Measurements from ENCODE around the gene PACSIN1.
"Not testable (repeated sequence)": the region's sequence is repeated elsewhere in the genome, so short reads cannot be mapped to it uniquely, and the experiment has no call there.

The PACSIN1 gene

GRCh38 chr6:34485321-34486060, 19.6 kb downstream of the PACSIN1 start:
- no peak for DNase-seq (ENCODE audit: low read depth)

DNA sequence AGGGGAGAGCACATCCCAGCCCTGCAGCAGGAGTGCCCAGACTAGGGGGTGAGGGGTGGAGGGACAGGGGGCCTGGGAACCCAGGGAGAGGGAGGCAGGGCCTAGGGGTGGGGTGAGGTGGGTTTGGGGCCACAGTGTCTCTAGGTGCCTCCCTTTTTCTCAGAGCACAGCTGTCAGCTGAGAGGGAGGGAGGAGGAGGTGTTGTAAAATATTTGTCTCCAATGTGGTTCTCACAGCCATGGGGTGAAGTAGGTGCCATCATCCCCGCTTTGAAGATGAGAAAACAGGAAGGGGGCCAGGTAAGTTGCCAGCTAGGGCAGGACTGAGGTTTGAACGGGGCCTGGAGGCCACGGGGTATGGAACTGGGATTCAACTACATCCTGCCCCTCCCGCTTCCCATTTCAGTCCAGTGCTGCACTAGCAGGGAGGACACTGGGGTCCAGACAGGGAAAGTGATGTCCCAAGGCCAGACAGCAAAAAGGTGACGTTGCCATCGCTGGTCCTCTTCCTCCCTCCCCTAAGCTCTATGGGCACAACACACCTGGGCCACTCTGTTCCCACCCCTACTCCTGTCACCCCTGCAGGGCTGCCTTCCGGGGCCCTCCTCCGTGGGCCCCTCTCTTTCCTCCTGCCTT, 20.3 kb downstream of the PACSIN1 start:
- DNase-seq (ENCODE audit: low read depth), result no peak

DNA sequence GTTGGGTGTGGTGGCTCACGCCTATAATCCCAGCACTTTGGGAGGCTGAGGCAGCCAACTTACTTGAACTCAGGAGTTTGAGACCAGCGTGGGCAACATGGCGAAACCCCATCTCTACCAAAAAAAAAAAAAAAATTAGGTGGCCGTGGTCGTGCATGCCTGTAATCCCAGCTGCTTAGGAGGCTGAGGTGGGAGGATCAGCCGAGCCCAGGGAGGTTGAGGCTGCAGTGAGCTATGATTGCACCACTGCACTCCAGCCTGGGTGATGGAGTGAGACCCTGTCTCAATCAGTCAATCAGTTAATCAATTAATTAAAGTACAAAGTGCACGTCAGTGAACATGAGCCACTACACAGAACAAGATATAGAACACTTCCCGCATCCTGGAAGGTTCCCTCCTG, 21.0 kb downstream of the PACSIN1 start:
- not testable (repeated sequence) for DNase-seq (ENCODE audit: low read depth)

DNA sequence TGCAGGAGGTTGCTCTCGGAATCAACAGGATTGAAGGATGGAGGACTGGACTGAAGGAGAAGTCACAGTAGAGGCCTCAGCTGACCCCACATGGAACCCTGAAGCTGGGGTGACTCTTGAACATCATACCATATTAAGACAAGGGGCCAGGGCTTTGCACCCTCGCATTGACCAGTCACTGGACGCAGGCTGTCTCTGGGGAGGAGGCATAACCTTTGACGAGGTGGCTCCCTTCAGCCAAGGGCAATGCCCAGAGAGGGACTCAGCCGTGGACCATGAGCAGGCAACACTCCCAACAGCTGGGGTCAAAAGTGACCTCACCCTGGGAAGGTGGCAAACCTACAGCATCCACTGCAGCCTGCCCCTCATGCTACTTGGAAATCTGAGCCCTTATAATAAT, 21.7 kb downstream of the PACSIN1 start:
- no peak for DNase-seq (ENCODE audit: low read depth)

DNA sequence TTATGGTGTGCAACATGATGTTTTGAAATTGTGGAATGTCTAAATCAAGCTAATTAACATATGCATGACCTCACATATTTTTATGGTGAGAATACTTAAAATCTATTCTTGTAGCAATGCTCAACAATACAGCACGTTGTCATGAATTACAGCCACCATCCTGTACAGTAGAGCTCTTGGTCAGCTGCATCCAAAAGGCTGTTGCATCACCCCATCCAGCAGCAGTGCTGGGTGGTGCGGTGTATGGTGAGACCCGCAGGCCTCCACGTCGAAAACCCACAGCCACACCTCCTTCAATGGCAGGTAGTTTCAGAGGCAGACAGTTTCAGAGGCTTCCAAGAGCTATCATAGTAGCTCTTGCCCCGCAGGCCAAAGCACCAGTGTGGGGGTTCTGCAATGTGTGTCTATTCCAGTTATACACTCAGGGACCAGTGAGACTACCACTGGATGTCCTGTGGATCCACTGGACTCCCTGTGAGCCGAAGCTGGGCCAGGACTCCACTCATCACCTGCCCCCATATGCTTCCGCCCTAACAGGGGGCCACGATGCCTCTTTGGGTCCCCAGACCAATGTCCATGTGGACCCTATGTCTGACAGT, 23.4 kb downstream of the PACSIN1 start:
- DNase-seq (ENCODE audit: low read depth), result no peak

- DNase-seq (ENCODE audit: low read depth), result no peak
These were observed 24.7 kb downstream of the PACSIN1 start for GRCh38 chr6:34490390-34491090.

DNA sequence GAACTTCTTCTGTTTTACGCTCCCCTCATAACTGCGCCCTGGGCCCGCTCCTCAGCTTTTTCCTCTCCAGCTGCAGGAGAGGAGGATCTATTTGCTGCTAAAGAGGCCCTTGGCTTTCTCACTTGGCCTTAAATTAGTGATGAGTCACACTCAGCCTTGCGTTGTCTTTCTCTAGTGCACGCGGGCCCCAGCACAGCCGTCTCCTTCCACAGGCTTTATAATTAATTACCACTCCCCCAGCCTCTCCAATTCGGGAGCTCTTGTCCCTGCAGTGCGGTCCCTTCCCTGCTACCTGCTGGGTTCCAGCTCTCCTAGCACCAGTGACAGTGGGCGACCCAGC, 25.2 kb downstream of the PACSIN1 start:
- peak; percentile 29 for DNase-seq (ENCODE audit: low read depth)

DNA sequence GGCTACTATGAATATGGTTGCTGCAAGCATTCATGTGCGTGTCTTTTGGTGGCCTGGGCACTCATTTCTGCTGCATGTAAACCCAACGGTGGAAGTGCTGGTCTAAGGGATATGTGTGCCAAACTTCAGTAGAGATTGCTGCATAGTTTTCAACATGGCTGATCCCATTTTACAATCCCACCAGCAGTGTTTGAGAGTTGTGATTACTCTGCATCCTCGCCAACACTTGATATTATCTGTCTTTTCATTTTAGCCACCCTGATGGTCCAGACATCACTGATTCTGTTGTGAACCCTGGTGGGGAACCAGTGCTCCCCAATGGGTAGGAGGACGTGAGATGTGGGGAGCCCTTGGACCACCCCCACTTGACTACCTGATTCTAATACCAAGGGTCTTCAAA, 27.5 kb downstream of the PACSIN1 start:
- DNase-seq (ENCODE audit: low read depth), result no peak

GRCh38 chr6:34494973-34495372, 29.1 kb downstream of the PACSIN1 start:
- DNase-seq (ENCODE audit: low read depth), result no peak

DNA sequence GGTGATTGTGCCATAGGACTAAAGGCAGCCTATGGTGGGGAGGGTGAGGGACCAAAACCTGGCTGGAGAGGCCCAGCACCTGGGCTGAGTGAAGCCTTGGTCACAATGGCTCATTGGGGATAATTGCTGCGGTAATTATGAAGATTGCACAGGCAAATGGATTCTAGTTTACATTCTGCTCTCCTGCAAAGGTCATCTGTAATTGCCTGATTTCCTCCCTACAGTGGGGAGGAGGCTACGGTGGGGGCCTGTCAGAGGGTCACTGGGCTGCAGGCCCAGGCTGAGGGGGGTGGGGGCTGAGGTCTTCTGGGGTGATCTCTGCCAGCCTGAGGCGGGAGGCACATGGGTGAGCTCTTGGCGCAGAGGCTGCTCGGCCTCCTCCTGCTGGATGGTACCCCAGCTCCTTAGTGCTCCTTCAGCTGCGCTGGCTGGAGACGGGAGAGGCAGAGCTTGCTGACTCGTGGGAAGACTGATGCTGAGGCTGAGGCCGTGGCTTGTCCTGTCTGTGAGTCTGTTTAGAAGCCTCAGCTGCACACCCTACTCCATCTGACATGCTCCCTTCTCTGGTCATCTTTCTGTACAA, 30.3 kb downstream of the PACSIN1 start:
- DNase-seq (ENCODE audit: low read depth), result no peak

- DNase-seq (ENCODE audit: low read depth), result no peak
These were observed 31.5 kb downstream of the PACSIN1 start for GRCh38 chr6:34497411-34497810.

DNA sequence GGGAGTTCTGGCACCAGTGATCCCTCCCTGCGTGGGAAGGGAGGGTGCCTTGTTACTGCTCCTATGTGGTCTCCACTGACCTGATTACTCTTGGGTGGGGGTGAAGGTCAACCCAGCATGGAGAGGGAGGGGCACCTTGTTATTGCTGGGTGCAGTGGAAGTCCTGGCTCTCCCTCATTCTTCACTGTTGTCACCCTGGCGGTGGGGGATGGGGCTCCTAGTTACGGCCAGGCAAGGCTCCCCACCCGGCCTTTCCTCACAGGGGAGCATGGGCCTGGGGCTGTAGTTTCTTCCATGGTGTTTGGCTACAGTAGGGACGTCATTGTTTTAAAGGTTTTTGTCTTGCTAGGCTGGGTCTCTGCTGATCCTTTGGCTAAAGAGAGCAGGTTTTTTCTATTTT, 40.8 kb downstream of the PACSIN1 start:
- no peak for DNase-seq (ENCODE audit: low read depth)

GRCh38 chr6:34508425-34508824, 42.5 kb downstream of the PACSIN1 start:
- peak; percentile 15 for DNase-seq (ENCODE audit: low read depth)

- DNase-seq (ENCODE audit: low read depth), result no peak
These were observed 43.9 kb downstream of the PACSIN1 start for GRCh38 chr6:34509782-34510181.

GRCh38 chr6:34510299-34510698, 44.4 kb downstream of the PACSIN1 start:
- DNase-seq (ENCODE audit: low read depth), result no peak

- no peak for DNase-seq (ENCODE audit: low read depth)
These were observed 45.5 kb downstream of the PACSIN1 start for GRCh38 chr6:34511214-34511914.

- DNase-seq (ENCODE audit: low read depth), result no peak
These were observed 46.2 kb downstream of the PACSIN1 start for GRCh38 chr6:34511915-34512737.

DNA sequence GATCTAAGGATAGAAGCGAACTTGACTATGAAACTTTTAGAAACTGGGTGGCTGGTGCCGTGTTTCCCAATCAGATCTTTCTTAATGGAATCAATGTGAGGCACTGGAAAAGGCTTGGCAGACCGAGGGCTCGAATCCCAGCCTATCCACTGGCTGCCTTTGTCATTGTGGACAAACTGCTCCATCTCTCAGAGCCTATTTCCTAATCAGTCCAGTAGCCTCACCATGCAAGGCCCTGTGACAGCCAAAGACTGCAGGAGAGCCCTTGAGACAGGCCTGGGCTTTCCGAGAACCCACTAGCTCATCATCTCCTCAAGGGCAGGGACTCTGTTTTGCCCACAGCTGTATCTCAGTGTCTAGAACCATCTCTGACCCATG, 46.9 kb downstream of the PACSIN1 start:
- no peak for DNase-seq (ENCODE audit: low read depth)

- DNase-seq (ENCODE audit: low read depth), result no peak
These were observed 47.8 kb downstream of the PACSIN1 start for GRCh38 chr6:34513646-34514045.

DNA sequence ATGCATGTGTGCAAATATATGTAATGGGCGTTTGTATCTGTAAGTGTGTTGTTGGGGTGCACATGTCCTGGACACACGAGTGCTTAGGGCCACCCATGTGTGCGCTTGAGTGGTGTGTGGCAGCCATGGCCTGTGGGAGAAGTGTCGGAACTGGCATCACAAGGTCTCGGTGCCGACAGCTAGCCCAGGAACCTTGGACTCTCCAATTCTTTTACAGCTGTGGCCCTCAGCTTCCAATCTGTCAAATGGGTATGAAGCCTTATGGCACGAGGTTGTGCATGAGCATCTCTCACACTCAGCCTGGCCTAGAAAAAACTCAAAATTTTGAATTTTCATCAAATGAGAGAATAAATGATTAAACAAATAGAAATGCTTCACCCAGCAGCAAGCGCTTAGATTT, 48.2 kb downstream of the PACSIN1 start:
- no peak for DNase-seq (ENCODE audit: low read depth)
